ENCODE measurements around the gene TRIM66.

Gene TRIM66

GRCh38 chr11:8639655-8640054, 42.8 kb downstream of the TRIM66 start:
- H3K27ac ChIP-seq (ENCODE audit: low read depth, low read length): no peak overlapping the region
- peaks cover 1% of the 10 kb centered on the region for H3K9me3 ChIP-seq (ENCODE audit: insufficient read depth, low read depth, low read length)
- no peak overlapping the region for H3K9ac ChIP-seq (ENCODE audit: low read length)
- no peak overlapping the region for H3K4me3 ChIP-seq (ENCODE audit: low read depth, low read length)
- H3K79me2 ChIP-seq (ENCODE audit: control insufficient read depth, insufficient read depth, low read length, poor library complexity): no peaks in the 10 kb centered on the region
- no CpG with 5 or more reads among the region's 3 CpGs for WGBS (ENCODE audit: extremely low coverage, insufficient coverage, insufficient read length)
- H3K4me1 ChIP-seq (ENCODE audit: control insufficient read depth in 1 of 2, insufficient read depth in 2 of 2, low read length in 2 of 2): no peaks in the 10 kb centered on the region
- no peak overlapping the region for H3K23ac ChIP-seq (ENCODE audit: low read length)
- H3K14ac ChIP-seq (ENCODE audit: low read length): no peak overlapping the region
- no peak overlapping the region for H3K4ac ChIP-seq (ENCODE audit: low read depth, low read length)
- H2AFZ ChIP-seq (ENCODE audit: insufficient read depth, low read length, poor library complexity): no peak overlapping the region
- H3K18ac ChIP-seq (ENCODE audit: low read length): no peak overlapping the region
- no peak overlapping the region for H4K91ac ChIP-seq (ENCODE audit: low read depth, low read length)
- H2BK12ac ChIP-seq (ENCODE audit: low read length): no peak overlapping the region
- no peak overlapping the region for H4K8ac ChIP-seq (ENCODE audit: low read depth, low read length)
- no peak overlapping the region for H2BK120ac ChIP-seq (ENCODE audit: insufficient read depth, low read length, poor library complexity)
- peaks cover 0 to 8% of the 10 kb centered on the region in 2 experiments for H3K36me3 ChIP-seq (ENCODE audit: control insufficient read depth in 1 of 2, insufficient read depth in 2 of 2, low read length in 2 of 2)
- no peaks in the 10 kb centered on the region for H3K27me3 ChIP-seq (ENCODE audit: insufficient read depth, low read length)
- H3K79me1 ChIP-seq (ENCODE audit: low read length): no peaks in the 10 kb centered on the region
- no peak overlapping the region for H2BK5ac ChIP-seq (ENCODE audit: low read depth, low read length, poor library complexity)
- no peak overlapping the region for H2AK5ac ChIP-seq (ENCODE audit: low read length)
- no peak overlapping the region for H4K12ac ChIP-seq (ENCODE audit: low read depth, low read length)
- no peak for DNase-seq
- H3K4me2 ChIP-seq (ENCODE audit: low read length): no peak overlapping the region

DNA sequence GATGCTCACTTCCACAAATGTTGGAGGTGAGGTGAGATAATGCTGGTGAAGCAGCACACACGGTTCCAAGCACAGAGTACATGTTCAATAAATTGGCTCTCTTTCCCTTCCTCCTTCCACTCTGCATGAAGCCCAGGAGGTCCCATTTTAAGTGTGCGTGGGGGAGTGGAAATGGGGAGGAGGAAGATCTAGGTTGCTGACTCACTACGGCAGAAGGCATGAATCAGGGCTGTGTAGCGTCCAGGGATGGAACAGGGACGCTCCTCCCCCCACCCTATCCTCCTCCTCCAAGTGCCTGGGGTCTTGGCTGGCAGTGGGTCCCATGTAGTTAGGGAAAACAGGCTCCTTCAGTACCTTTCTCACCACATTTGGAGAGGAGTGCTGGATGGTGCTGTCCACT, 44.2 kb downstream of the TRIM66 start:
- H2BK120ac ChIP-seq (ENCODE audit: insufficient read depth, low read length, poor library complexity): no peak overlapping the region
- no peaks in the 10 kb centered on the region for H3K79me2 ChIP-seq (ENCODE audit: control insufficient read depth, insufficient read depth, low read length, poor library complexity)
- H2AFZ ChIP-seq (ENCODE audit: insufficient read depth, low read length, poor library complexity): no peak overlapping the region
- H4K91ac ChIP-seq (ENCODE audit: low read depth, low read length): no peak overlapping the region
- H4K12ac ChIP-seq (ENCODE audit: low read depth, low read length): no peak overlapping the region
- H3K4me2 ChIP-seq (ENCODE audit: low read length): no peak overlapping the region
- no peak overlapping the region for H4K8ac ChIP-seq (ENCODE audit: low read depth, low read length)
- no peaks in the 10 kb centered on the region for H3K79me1 ChIP-seq (ENCODE audit: low read length)
- H3K27me3 ChIP-seq (ENCODE audit: insufficient read depth, low read length): no peaks in the 10 kb centered on the region
- no peak overlapping the region for H3K23ac ChIP-seq (ENCODE audit: low read length)
- no peak overlapping the region for H3K14ac ChIP-seq (ENCODE audit: low read length)
- H3K27ac ChIP-seq (ENCODE audit: low read depth, low read length): no peak overlapping the region
- H3K4me3 ChIP-seq (ENCODE audit: low read depth, low read length): no peak overlapping the region
- DNase-seq: no peak
- peaks cover 0 to 8% of the 10 kb centered on the region in 2 experiments for H3K36me3 ChIP-seq (ENCODE audit: control insufficient read depth in 1 of 2, insufficient read depth in 2 of 2, low read length in 2 of 2)
- no peak overlapping the region for H3K4ac ChIP-seq (ENCODE audit: low read depth, low read length)
- no peaks in the 10 kb centered on the region for H3K4me1 ChIP-seq (ENCODE audit: control insufficient read depth in 1 of 2, insufficient read depth in 2 of 2, low read length in 2 of 2)
- peaks cover 1% of the 10 kb centered on the region for H3K9me3 ChIP-seq (ENCODE audit: insufficient read depth, low read depth, low read length)
- H2BK5ac ChIP-seq (ENCODE audit: low read depth, low read length, poor library complexity): no peak overlapping the region
- no CpG with 5 or more reads among the region's 5 CpGs for WGBS (ENCODE audit: extremely low coverage, insufficient coverage, insufficient read length)
- no peak overlapping the region for H3K9ac ChIP-seq (ENCODE audit: low read length)
- H2AK5ac ChIP-seq (ENCODE audit: low read length): no peak overlapping the region
- no peak overlapping the region for H2BK12ac ChIP-seq (ENCODE audit: low read length)
- H3K18ac ChIP-seq (ENCODE audit: low read length): no peak overlapping the region

GRCh38 chr11:8636127-8636526, 46.3 kb downstream of the TRIM66 start:
- Histone ChIP-seq H4K12ac (ENCODE audit: low read depth, low read length) (no peak overlapping the region), H3K4me1 (ENCODE audit: control insufficient read depth in 1 of 2, insufficient read depth in 2 of 2, low read length in 2 of 2) (no peaks in the 10 kb centered on the region), H2BK12ac (ENCODE audit: low read length) (no peak overlapping the region), H3K79me1 (ENCODE audit: low read length) (no peaks in the 10 kb centered on the region), H3K36me3 (ENCODE audit: control insufficient read depth in 1 of 2, insufficient read depth in 2 of 2, low read length in 2 of 2) (peaks cover 0 to 8% of the 10 kb centered on the region in 2 experiments), H3K4me2 (ENCODE audit: low read length) (no peak overlapping the region), H3K27ac (ENCODE audit: low read depth, low read length) (no peak overlapping the region), H4K8ac (ENCODE audit: low read depth, low read length) (no peak overlapping the region), H3K23ac (ENCODE audit: low read length) (no peak overlapping the region), H2AFZ (ENCODE audit: insufficient read depth, low read length, poor library complexity) (no peak overlapping the region), H2BK120ac (ENCODE audit: insufficient read depth, low read length, poor library complexity) (no peak overlapping the region), H4K91ac (ENCODE audit: low read depth, low read length) (no peak overlapping the region), H3K14ac (ENCODE audit: low read length) (no peak overlapping the region), H2BK5ac (ENCODE audit: low read depth, low read length, poor library complexity) (no peak overlapping the region), H2AK5ac (ENCODE audit: low read length) (no peak overlapping the region), H3K4me3 (ENCODE audit: low read depth, low read length) (no peak overlapping the region), H3K9ac (ENCODE audit: low read length) (no peak overlapping the region), H3K18ac (ENCODE audit: low read length) (no peak overlapping the region), H3K4ac (ENCODE audit: low read depth, low read length) (no peak overlapping the region), H3K27me3 (ENCODE audit: insufficient read depth, low read length) (no peaks in the 10 kb centered on the region), H3K79me2 (ENCODE audit: control insufficient read depth, insufficient read depth, low read length, poor library complexity) (no peaks in the 10 kb centered on the region), H3K9me3 (ENCODE audit: insufficient read depth, low read depth, low read length) (peaks cover 1% of the 10 kb centered on the region)
- WGBS (ENCODE audit: extremely low coverage, insufficient coverage, insufficient read length): no CpG with 5 or more reads among the region's 2 CpGs
- DNase-seq: no peak

GRCh38 chr11:8634498-8634897, 48.0 kb downstream of the TRIM66 start:
- Histone ChIP-seq H3K9me3 (ENCODE audit: insufficient read depth, low read depth, low read length) (peaks cover 1% of the 10 kb centered on the region), H3K27ac (ENCODE audit: low read depth, low read length) (no peak overlapping the region), H3K23ac (ENCODE audit: low read length) (no peak overlapping the region), H4K8ac (ENCODE audit: low read depth, low read length) (no peak overlapping the region), H3K4me2 (ENCODE audit: low read length) (no peak overlapping the region), H3K18ac (ENCODE audit: low read length) (no peak overlapping the region), H2BK5ac (ENCODE audit: low read depth, low read length, poor library complexity) (no peak overlapping the region), H3K4ac (ENCODE audit: low read depth, low read length) (no peak overlapping the region), H2BK12ac (ENCODE audit: low read length) (no peak overlapping the region), H3K79me2 (ENCODE audit: control insufficient read depth, insufficient read depth, low read length, poor library complexity) (no peaks in the 10 kb centered on the region), H2AK5ac (ENCODE audit: low read length) (no peak overlapping the region), H3K79me1 (ENCODE audit: low read length) (no peaks in the 10 kb centered on the region), H3K4me3 (ENCODE audit: low read depth, low read length) (no peak overlapping the region), H3K27me3 (ENCODE audit: insufficient read depth, low read length) (no peaks in the 10 kb centered on the region), H3K9ac (ENCODE audit: low read length) (no peak overlapping the region), H3K4me1 (ENCODE audit: control insufficient read depth in 1 of 2, insufficient read depth in 2 of 2, low read length in 2 of 2) (no peaks in the 10 kb centered on the region), H2AFZ (ENCODE audit: insufficient read depth, low read length, poor library complexity) (no peak overlapping the region), H2BK120ac (ENCODE audit: insufficient read depth, low read length, poor library complexity) (no peak overlapping the region), H4K12ac (ENCODE audit: low read depth, low read length) (no peak overlapping the region), H4K91ac (ENCODE audit: low read depth, low read length) (no peak overlapping the region), H3K14ac (ENCODE audit: low read length) (no peak overlapping the region), H3K36me3 (ENCODE audit: control insufficient read depth in 1 of 2, insufficient read depth in 2 of 2, low read length in 2 of 2) (peaks cover 0 to 5% of the 10 kb centered on the region in 2 experiments)
- no peak for DNase-seq
- no CpG with 5 or more reads among the region's 6 CpGs for WGBS (ENCODE audit: extremely low coverage, insufficient coverage, insufficient read length)

All from trophoblast cell (in vitro differentiated cells and primary cell).